ENCODE measurements around the gene PSRC1. TPM values are rescaled to one million over a fixed set of nuclear protein-coding genes. Genes with fewer than 3 reads are reported as not detected.

Gene PSRC1
- polyA plus RNA-seq, 1 of the 3 experiments (the other 2 are of a cell fraction) = 19.4 TPM

- DNase-seq = no peak
- Histone ChIP-seq H3K4me1 (ENCODE audit: control insufficient read depth in 1 of 2, insufficient read depth in 2 of 2, low read depth in 1 of 2, low read length in 1 of 2) (peaks cover 15 to 19% of the 10 kb centered on the region in 2 experiments), H3K4me3 (ENCODE audit: low read depth in 2 of 2, low read length in 1 of 2) (no peak overlapping the region), H3F3A (replicated peaks; ENCODE audit: insufficient read depth) (peaks cover 6% of the 10 kb centered on the region), H2AFZ (ENCODE audit: low read depth) (no peak overlapping the region), H3K4me2 (no peak overlapping the region), H3K27me3 (ENCODE audit: insufficient read depth) (no peaks in the 10 kb centered on the region), H3K36me3 (replicated peaks in 1 of 2; ENCODE audit: control insufficient read depth in 1 of 2, insufficient read depth in 2 of 2, low read length in 1 of 2) (no peaks in the 10 kb centered on the region), H3K79me2 (ENCODE audit: insufficient read depth) (no peaks in the 10 kb centered on the region), H3K9me3 (no peaks in the 10 kb centered on the region), H3K9me2 (no peaks in the 10 kb centered on the region), H4K20me1 (ENCODE audit: insufficient read depth) (no peaks in the 10 kb centered on the region), H3K27ac (ENCODE audit: low read depth in 2 of 2, low read length in 1 of 2) (no peak overlapping the region), H3K9ac (no peak overlapping the region)
- WGBS (ENCODE audit: low lambda C conversion rate) = 81% methylated on average over 5 of the region's 6 CpGs
- TF ChIP-seq EP300 (IDR thresholded peaks at IDR 0.05; ENCODE audit: borderline replicate concordance in 1 of 2, low read depth in 1 of 2, low read length in 1 of 2) = no peak
- no peak for TF ChIP-seq TEAD4 (IDR thresholded peaks at IDR 0.05; ENCODE audit: borderline replicate concordance, insufficient read depth)
- ChIA-PET POLR2A (no interaction called here), CTCF (interaction anchor here (1.2 to 1.9 kb wide), 2 partner anchors 128 to 159 kb away, joined by 3 to 6 read pairs; a partner anchor contains a TSS)
Observed at GRCh38 chr1:109271458-109271857, 11.5 kb downstream of the PSRC1 start.

- 94% methylated on average over 6 of the region's 20 CpGs for WGBS (ENCODE audit: low lambda C conversion rate)
- CTCF ChIA-PET = interaction anchor here (1.2 to 1.9 kb wide), 2 partner anchors 128 to 158 kb away, joined by 3 to 6 read pairs; a partner anchor contains a TSS
Observed at GRCh38 chr1:109270623-109271317, 12.2 kb downstream of the PSRC1 start.

GRCh38 chr1:109269981-109270622 lies 12.8 kb downstream of the PSRC1 start:
- CTCF ChIA-PET = interaction anchor here (1.3 to 4.9 kb wide), 2 partner anchors 11 to 129 kb away, joined by 4 to 32 read pairs; partner anchors contain the start of gene SORT1
- Histone ChIP-seq H3K4me2 (no peak overlapping the region), H3K4me3 (ENCODE audit: low read depth in 2 of 2, low read length in 1 of 2) (no peak overlapping the region), H3K9me2 (no peaks in the 10 kb centered on the region), H3F3A (replicated peaks; ENCODE audit: insufficient read depth) (no peaks in the 10 kb centered on the region), H3K27me3 (ENCODE audit: insufficient read depth) (no peaks in the 10 kb centered on the region), H3K27ac (ENCODE audit: low read depth in 2 of 2, low read length in 1 of 2) (no peak overlapping the region), H3K79me2 (ENCODE audit: insufficient read depth) (no peaks in the 10 kb centered on the region), H3K4me1 (ENCODE audit: control insufficient read depth in 1 of 2, insufficient read depth in 2 of 2, low read depth in 1 of 2, low read length in 1 of 2) (peaks cover 6 to 9% of the 10 kb centered on the region in 2 experiments), H3K36me3 (replicated peaks in 1 of 2; ENCODE audit: control insufficient read depth in 1 of 2, insufficient read depth in 2 of 2, low read length in 1 of 2) (no peaks in the 10 kb centered on the region), H2AFZ (ENCODE audit: low read depth) (no peak overlapping the region), H4K20me1 (ENCODE audit: insufficient read depth) (no peaks in the 10 kb centered on the region), H3K9me3 (no peaks in the 10 kb centered on the region), H3K9ac (no peak overlapping the region)
- TF ChIP-seq RCOR1 (IDR thresholded peaks at IDR 0.05; ENCODE audit: low read length) = no peak
- TF ChIP-seq GATA2 (CRISPR knock-in tag; IDR thresholded peaks at IDR 0.05) = no peak
- no peak for TF ChIP-seq USF2 (IDR thresholded peaks at IDR 0.05; ENCODE audit: borderline replicate concordance, low read depth, low read length)
- no peak for TF ChIP-seq SIN3A (IDR thresholded peaks at IDR 0.05; ENCODE audit: borderline replicate concordance, low read depth, low read length)
- TF ChIP-seq, protein P1, sequence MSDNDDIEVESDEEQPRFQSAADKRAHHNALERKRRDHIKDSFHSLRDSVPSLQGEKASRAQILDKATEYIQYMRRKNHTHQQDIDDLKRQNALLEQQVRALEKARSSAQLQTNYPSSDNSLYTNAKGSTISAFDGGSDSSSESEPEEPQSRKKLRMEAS (IDR thresholded peaks at IDR 0.05; ENCODE audit: low read depth) = no peak
- TF ChIP-seq NFIC (IDR thresholded peaks at IDR 0.05; ENCODE audit: borderline replicate concordance) = no peak
- no peak for TF ChIP-seq EZH2phosphoT487 (IDR thresholded peaks at IDR 0.05; ENCODE audit: borderline replicate concordance, low read depth)
- no peak for TF ChIP-seq MXI1 (IDR thresholded peaks at IDR 0.05; ENCODE audit: low read depth, low read length)
- no peak for TF ChIP-seq POLR2AphosphoS5 (IDR thresholded peaks at IDR 0.05; ENCODE audit: low read depth, low read length)
- TF ChIP-seq RXRA (IDR thresholded peaks at IDR 0.05; ENCODE audit: borderline replicate concordance, low read depth) = no peak
- TF ChIP-seq RAD21 (IDR thresholded peaks at IDR 0.05; ENCODE audit: low read length) = no peak
- no peak for TF ChIP-seq NRF1 (IDR thresholded peaks at IDR 0.05; ENCODE audit: low read depth, low read length)
- no peak for TF ChIP-seq YY1 (IDR thresholded peaks at IDR 0.05; ENCODE audit: low read depth)
- TF ChIP-seq SMC3 (IDR thresholded peaks at IDR 0.05; ENCODE audit: low read depth, low read length) = no peak
- TF ChIP-seq, protein P2, sequence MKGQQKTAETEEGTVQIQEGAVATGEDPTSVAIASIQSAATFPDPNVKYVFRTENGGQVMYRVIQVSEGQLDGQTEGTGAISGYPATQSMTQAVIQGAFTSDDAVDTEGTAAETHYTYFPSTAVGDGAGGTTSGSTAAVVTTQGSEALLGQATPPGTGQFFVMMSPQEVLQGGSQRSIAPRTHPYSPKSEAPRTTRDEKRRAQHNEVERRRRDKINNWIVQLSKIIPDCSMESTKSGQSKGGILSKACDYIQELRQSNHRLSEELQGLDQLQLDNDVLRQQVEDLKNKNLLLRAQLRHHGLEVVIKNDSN (IDR thresholded peaks at IDR 0.05; ENCODE audit: borderline replicate concordance, low read depth) = no peak
- TF ChIP-seq GABPA (IDR thresholded peaks at IDR 0.05; ENCODE audit: low read depth) = no peak
- POLR2A ChIA-PET = no interaction called here
- 84% methylated on average over 12 of the region's 17 CpGs for WGBS (ENCODE audit: low lambda C conversion rate)
- no peak for DNase-seq

More at GRCh38 chr1:109270623-109271317, 12.2 kb downstream of the PSRC1 start:
- Histone ChIP-seq H3K79me2 (ENCODE audit: insufficient read depth) (no peaks in the 10 kb centered on the region), H3K9ac (no peak overlapping the region), H3K4me2 (no peak overlapping the region), H3K9me3 (no peaks in the 10 kb centered on the region), H3K27me3 (ENCODE audit: insufficient read depth) (no peaks in the 10 kb centered on the region), H3K9me2 (no peaks in the 10 kb centered on the region), H3K36me3 (replicated peaks in 1 of 2; ENCODE audit: control insufficient read depth in 1 of 2, insufficient read depth in 2 of 2, low read length in 1 of 2) (no peaks in the 10 kb centered on the region), H3K4me1 (ENCODE audit: control insufficient read depth in 1 of 2, insufficient read depth in 2 of 2, low read depth in 1 of 2, low read length in 1 of 2) (peaks cover 12 to 16% of the 10 kb centered on the region in 2 experiments), H4K20me1 (ENCODE audit: insufficient read depth) (no peaks in the 10 kb centered on the region), H3K4me3 (ENCODE audit: low read depth in 2 of 2, low read length in 1 of 2) (no peak overlapping the region), H2AFZ (ENCODE audit: low read depth) (no peak overlapping the region), H3K27ac (ENCODE audit: low read depth in 2 of 2, low read length in 1 of 2) (no peak overlapping the region), H3F3A (replicated peaks; ENCODE audit: insufficient read depth) (no peaks in the 10 kb centered on the region)
- POLR2A ChIA-PET = no interaction called here
- no peak for DNase-seq
- TF ChIP-seq FOSL2 (IDR thresholded peaks at IDR 0.05; ENCODE audit: borderline replicate concordance, low read depth) (no peak), GATA2 (CRISPR knock-in tag; IDR thresholded peaks at IDR 0.05) (no peak), JUND (IDR thresholded peaks at IDR 0.05) (no peak)

Measured in SK-N-SH (cell line).